Uterine smooth muscle cell (primary cell): ENCODE results near the gene CNDP2. TPM values are rescaled to one million over a fixed set of nuclear protein-coding genes. Genes with fewer than 3 reads are reported as not detected.

ENCODE experiments used
- total RNA-seq: library from RNA; depleted of rRNA; stranded (reverse); fragments of >200 nt; gene quantifications from 2 replicates; pipeline ENCODE4 v1.2.3, GENCODE V29; 2014

The CNDP2 gene
- total RNA-seq: 123 and 129 TPM in 2 replicates

GRCh38 chr18:74495581-74496507 is at the start of gene CNDP2:
Gene CNDP2, plus strand, starts transcription at chr18:74496363. Its CDS starts 3,611 bp downstream, at chr18:74499974.

GRCh38 chr18:74457043-74457724 is 39.0 kb upstream of the CNDP2 start, which contains the start of gene DIPK1C:
Gene DIPK1C, minus strand, starts transcription at chr18:74457308. Its CDS starts 49 bp downstream, at chr18:74457259.

DNA sequence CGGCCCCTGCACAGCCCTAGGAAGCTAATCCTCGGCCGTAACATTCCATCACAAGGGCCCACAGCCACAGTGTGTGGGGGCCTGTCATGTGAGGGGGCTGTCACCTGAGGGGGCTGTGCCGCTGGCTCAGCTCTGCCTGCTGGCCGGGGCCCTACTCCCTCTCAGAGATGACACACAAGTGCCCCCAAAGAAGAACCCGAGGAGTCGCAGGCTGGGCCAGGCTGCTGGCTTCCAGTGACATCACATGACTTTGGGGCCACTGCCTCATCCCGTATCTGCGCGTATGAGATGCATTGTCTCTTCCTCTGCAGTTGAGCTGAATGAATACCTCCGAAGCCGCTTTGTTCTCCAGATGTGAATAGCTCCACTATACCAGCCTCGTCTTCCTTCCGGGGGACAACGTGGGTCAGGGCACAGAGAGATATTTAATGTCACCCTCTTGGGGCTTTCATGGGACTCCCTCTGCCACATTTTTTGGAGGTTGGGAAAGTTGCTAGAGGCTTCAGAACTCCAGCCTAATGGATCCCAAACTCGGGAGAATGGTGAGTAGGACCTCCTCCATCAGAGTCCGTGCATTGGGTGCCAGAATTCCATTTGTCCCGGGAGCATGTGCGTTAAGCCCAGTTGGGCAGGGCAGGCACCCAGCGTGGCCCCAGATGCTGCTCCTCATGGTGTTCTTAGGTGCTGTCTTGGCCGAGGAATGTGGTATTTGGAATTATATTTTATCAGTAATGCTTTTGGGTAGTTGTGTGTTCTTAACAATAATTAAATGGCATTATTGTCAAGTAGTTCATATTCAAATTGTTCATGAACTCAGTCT is 38.2 kb downstream of the CNDP2 start, which contains the start of gene CNDP1:
Gene CNDP1, plus strand, starts transcription at position 351 of the 820 bp plus-strand sequence. Its CDS starts 168 bp downstream, at position 519.

Other genes starting within 250 kb of the CNDP2 start
- gene CYB5A, start 204.4 kb upstream of the CNDP2 start, total RNA-seq: 54.6 and 57.9 TPM in 2 replicates
- gene C18orf63, start 180.5 kb upstream of the CNDP2 start, total RNA-seq: not detected in 2 replicates
- not detected in 2 replicates for gene DIPK1C, start 39.1 kb upstream of the CNDP2 start, total RNA-seq
- gene CNDP1, start 38.1 kb downstream of the CNDP2 start, total RNA-seq: 0.12 TPM in 1 of 2 replicates, not detected in the other
- gene ZNF407, start 101.5 kb downstream of the CNDP2 start, total RNA-seq: 18.9 and 22.7 TPM in 2 replicates